HG03354 (cell line): Measurements from ENCODE around the gene PDK1.

Experiments
- ATAC-seq: cut with Tn5 transposase; IDR thresholded peaks from one replicate; pipeline ENCODE4 v1.9.1; 2021; ENCODE audit warnings: mild to moderate bottlenecking; ENCODE audit not compliant: unreplicated experiment, poor library complexity, severe bottlenecking

Gene PDK1

DNA sequence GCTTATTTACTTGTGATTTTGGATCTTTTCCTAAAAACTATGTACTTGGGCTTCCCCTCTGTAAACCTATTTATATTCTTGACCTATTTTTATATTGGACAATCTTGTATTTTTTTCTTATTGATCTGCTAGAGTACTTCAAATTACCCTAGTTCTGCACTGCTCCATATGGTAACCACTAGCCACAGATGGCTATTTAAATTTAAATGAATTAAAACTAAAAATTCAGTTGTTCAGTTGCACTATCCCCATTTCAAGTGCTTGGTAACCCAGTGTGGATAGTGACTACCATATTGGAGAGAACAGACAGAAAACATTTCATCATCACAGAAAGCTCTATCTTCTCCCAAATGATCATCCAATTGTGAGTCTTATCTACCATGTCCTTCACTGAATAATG is 74.3 kb downstream of the PDK1 start:
- no peak for ATAC-seq

DNA sequence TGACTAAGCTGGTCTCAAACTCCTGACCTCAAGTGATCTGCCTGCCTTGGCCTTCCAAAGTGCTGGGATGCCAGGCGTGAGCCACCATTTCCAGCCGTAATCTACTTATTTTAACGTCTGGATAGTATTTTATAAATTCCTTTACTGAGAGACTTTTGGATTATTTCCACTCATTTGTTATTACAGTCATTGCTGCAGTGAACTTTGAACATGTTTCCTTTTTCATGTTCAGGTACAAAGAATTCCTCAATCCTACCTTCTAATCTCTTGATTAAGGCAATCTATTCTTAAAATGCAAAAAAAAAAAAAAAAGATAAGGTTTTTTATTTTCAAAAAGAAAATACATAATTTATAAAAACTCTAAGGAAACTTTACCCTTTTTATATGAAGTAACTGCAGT is 78.6 kb downstream of the PDK1 start:
- no peak for ATAC-seq

GRCh38 chr2:172635548-172635947 is 79.7 kb downstream of the PDK1 start:
- no peak for ATAC-seq

- ATAC-seq = no peak
Measured at GRCh38 chr2:172639256-172639655, 83.4 kb downstream of the PDK1 start.

- ATAC-seq = no peak
Measured at GRCh38 chr2:172639823-172640222, 83.9 kb downstream of the PDK1 start.

- no peak for ATAC-seq
Measured at GRCh38 chr2:172640389-172640788, 84.5 kb downstream of the PDK1 start.

DNA sequence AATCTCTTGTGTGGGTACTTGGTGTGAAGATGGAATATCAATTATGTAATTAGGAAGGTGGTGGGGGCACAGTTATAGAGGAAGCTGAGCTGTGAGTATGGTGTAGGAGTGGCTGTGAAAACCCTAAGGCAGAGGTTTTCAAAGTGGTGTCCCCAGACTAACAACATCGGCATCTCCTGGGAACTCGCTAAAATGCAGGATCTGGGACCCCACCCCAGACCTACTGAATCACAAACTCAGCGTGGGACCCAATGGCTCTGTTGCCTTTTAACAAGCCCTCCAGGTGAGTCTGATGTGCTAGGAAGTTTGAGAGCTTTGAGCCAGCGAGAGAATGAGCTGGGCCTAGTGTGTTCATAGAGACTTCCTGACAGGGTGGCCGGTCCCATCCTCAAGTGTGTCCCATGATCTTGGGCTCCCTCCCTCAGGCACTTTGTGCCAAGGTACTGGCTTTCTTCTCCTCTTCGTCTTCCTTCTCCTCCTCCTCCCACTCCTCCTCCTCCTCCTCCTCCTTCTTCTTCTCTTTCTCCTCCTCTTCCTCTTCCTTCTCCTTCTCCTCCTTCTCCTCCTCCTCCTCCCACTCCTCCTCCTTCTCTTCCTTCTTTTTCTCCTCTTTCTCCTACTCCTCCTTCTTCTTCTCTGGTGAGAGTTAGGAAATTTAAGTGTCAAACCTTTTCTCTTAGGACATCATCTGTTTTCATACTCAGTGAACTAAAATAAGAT is 86.6 kb downstream of the PDK1 start:
- ATAC-seq = no peak

GRCh38 chr2:172643142-172643541 is 87.3 kb downstream of the PDK1 start:
- ATAC-seq = no peak

- ATAC-seq = no peak
Measured at GRCh38 chr2:172647439-172647838, 91.5 kb downstream of the PDK1 start.

- no peak for ATAC-seq
Measured at GRCh38 chr2:172655091-172655837, 99.4 kb downstream of the PDK1 start.

DNA sequence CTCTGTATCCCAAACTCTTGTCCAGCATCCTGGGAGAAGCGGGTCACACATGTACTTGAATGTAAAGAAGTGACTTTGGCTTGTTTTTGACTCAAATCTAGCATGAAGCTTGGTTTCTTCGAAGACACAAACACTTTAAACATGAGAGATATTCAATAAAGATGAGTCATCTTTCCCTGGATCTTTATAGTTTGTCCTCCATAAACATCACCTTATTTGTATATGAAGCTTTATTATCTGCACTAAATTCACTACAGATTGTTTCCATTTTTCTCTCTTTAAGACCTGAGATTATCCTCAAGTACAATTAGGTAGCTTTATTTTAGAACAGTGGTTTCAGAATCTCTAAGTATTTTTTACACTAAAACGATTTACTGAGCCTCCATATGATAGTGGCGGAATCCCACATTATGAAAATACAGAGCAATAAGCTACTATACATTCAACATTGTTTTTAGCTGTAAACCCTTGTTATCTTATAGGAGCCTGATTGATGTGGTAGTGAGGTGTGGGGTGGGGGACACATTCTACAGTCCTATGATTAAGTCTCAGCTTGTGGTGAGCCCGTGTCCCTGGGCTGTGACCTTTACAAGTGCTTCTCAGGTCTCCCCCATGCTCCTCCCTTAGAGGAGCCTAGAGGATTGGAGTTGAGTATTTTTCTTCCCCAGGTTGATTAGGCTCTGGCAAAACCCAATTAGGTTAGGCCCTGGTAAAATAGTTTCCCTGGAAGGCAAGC is 100.1 kb downstream of the PDK1 start:
- ATAC-seq = no peak
